ENCODE measurements around the gene PLAC1. TPM values are rescaled to one million over a fixed set of nuclear protein-coding genes. Genes with fewer than 3 reads are reported as not detected.

The PLAC1 gene
- total RNA-seq, 1 donor from 2014 or later: not detected

- H3K4me3 Mint-ChIP-seq (ENCODE audit: unreplicated experiment): peak overlapping the region; percentile 97
- H3K9me3 Mint-ChIP-seq (ENCODE audit: unreplicated experiment): no peaks in the 10 kb centered on the region
- peaks cover 2% of the 10 kb centered on the region for H3K36me3 Mint-ChIP-seq (ENCODE audit: unreplicated experiment)
- DNase-seq (ENCODE audit: extremely low spot score, unreplicated experiment): no peak
- no peaks in the 10 kb centered on the region for H3K27me3 Mint-ChIP-seq (ENCODE audit: unreplicated experiment)
- H3K4me1 Mint-ChIP-seq (ENCODE audit: unreplicated experiment): peaks cover 39% of the 10 kb centered on the region
- TF ChIP-seq CTCF (IDR thresholded peaks at IDR 0.05): no peak
- H3K27ac Mint-ChIP-seq (ENCODE audit: unreplicated experiment): peak overlapping the region; percentile 27
Observed at GRCh38 chrX:134547047-134547679, 111.1 kb downstream of the PLAC1 start.

- H3K27me3 Mint-ChIP-seq (ENCODE audit: unreplicated experiment): no peaks in the 10 kb centered on the region
- no peak overlapping the region for H3K4me3 Mint-ChIP-seq (ENCODE audit: unreplicated experiment)
- no peak for TF ChIP-seq CTCF (IDR thresholded peaks at IDR 0.05)
- no peak for DNase-seq (ENCODE audit: extremely low spot score, unreplicated experiment)
- peaks cover 30% of the 10 kb centered on the region for H3K4me1 Mint-ChIP-seq (ENCODE audit: unreplicated experiment)
- no peak overlapping the region for H3K27ac Mint-ChIP-seq (ENCODE audit: unreplicated experiment)
- no peaks in the 10 kb centered on the region for H3K9me3 Mint-ChIP-seq (ENCODE audit: unreplicated experiment)
- peaks cover 2% of the 10 kb centered on the region for H3K36me3 Mint-ChIP-seq (ENCODE audit: unreplicated experiment)
Observed at GRCh38 chrX:134546187-134546586, 112.1 kb downstream of the PLAC1 start.

- no peak for DNase-seq (ENCODE audit: extremely low spot score, unreplicated experiment)
- Mint-ChIP-seq H3K9me3 (ENCODE audit: unreplicated experiment) (no peaks in the 10 kb centered on the region), H3K4me3 (ENCODE audit: unreplicated experiment) (no peak overlapping the region), H3K27ac (ENCODE audit: unreplicated experiment) (no peak overlapping the region), H3K36me3 (ENCODE audit: unreplicated experiment) (peaks cover 2% of the 10 kb centered on the region), H3K4me1 (ENCODE audit: unreplicated experiment) (peaks cover 27% of the 10 kb centered on the region), H3K27me3 (ENCODE audit: unreplicated experiment) (no peaks in the 10 kb centered on the region)
- no peak for TF ChIP-seq CTCF (IDR thresholded peaks at IDR 0.05)
Observed at GRCh38 chrX:134545510-134545909, 112.8 kb downstream of the PLAC1 start.

GRCh38 chrX:134544513-134545151 is 113.6 kb downstream of the PLAC1 start:
- no peaks in the 10 kb centered on the region for H3K9me3 Mint-ChIP-seq (ENCODE audit: unreplicated experiment)
- no peak for TF ChIP-seq CTCF (IDR thresholded peaks at IDR 0.05)
- no peak for DNase-seq (ENCODE audit: extremely low spot score, unreplicated experiment)
- H3K36me3 Mint-ChIP-seq (ENCODE audit: unreplicated experiment): peaks cover 2% of the 10 kb centered on the region
- H3K27ac Mint-ChIP-seq (ENCODE audit: unreplicated experiment): no peak overlapping the region
- no peak overlapping the region for H3K4me3 Mint-ChIP-seq (ENCODE audit: unreplicated experiment)
- peaks cover 23% of the 10 kb centered on the region for H3K4me1 Mint-ChIP-seq (ENCODE audit: unreplicated experiment)
- H3K27me3 Mint-ChIP-seq (ENCODE audit: unreplicated experiment): no peaks in the 10 kb centered on the region

GRCh38 chrX:134544135-134544512 is 114.1 kb downstream of the PLAC1 start:
- TF ChIP-seq CTCF (IDR thresholded peaks at IDR 0.05): no peak
- Mint-ChIP-seq H3K27me3 (ENCODE audit: unreplicated experiment) (no peaks in the 10 kb centered on the region), H3K36me3 (ENCODE audit: unreplicated experiment) (peaks cover 2% of the 10 kb centered on the region), H3K9me3 (ENCODE audit: unreplicated experiment) (no peaks in the 10 kb centered on the region), H3K27ac (ENCODE audit: unreplicated experiment) (no peak overlapping the region), H3K4me1 (ENCODE audit: unreplicated experiment) (peaks cover 23% of the 10 kb centered on the region), H3K4me3 (ENCODE audit: unreplicated experiment) (no peak overlapping the region)
- DNase-seq (ENCODE audit: extremely low spot score, unreplicated experiment): no peak

Data from osteocyte (in vitro differentiated cells).